HepG2 (cell line): ENCODE results near the gene FHIT. TPM values are rescaled to one million over a fixed set of nuclear protein-coding genes. Genes with fewer than 3 reads are reported as not detected.

Source experiments
- ATAC-seq: fragments of 200-7000 bp; cut with Tn5 transposase; 3 replicates; pipeline ENCODE4 v1.9.1; 2020; ENCODE audit warnings: mild to moderate bottlenecking, moderate library complexity
- BruUV-seq: library from RNA; stranded (reverse); fragments of 400-500 nt; replicated peaks from 2 replicates; lab custom pipeline; 2021; lab: Mats Ljungman, UMichigan
- CTCF ChIA-PET: fragments of 300-600 bp; formaldehyde crosslinking; extraction: SDS; loops from one replicate; lab custom pipeline; 2021; ENCODE audit warnings: low total read pairs, inconsistent platforms, low intra/inter-chr PET ratio; lab: Yijun Ruan, JAX
- POLR2A ChIA-PET: fragments of 350-600 bp; sonication (Branson Sonifier 250); formaldehyde crosslinking; loops from one replicate; lab custom pipeline; 2020; ENCODE audit warnings: antibody characterized with exemption, inconsistent platforms; lab: Yijun Ruan, JAX
- DNase-seq: peaks from one replicate; pipeline ENCODE4 v3.0.0-alpha.2; 2015; ENCODE audit warnings: low spot score
- FAIRE-seq: peaks from 3 replicates; lab custom pipeline; 2011; peaks lifted over from hg19 to GRCh38; lab: Jason Lieb, UNC
- H2AFZ ChIP-seq: one replicate; pipeline ENCODE4 v1.6.1; 2011; ENCODE audit warnings: low read length, inconsistent platforms
- H3K27ac ChIP-seq: fragments of 300-600 bp; 3 replicates; pipeline ENCODE4 v1.8.0; 2011; ENCODE audit warnings: mixed run types, mild to moderate bottlenecking, mixed read lengths, low read length, inconsistent platforms; ENCODE audit not compliant: insufficient read depth; ENCODE audit errors: extremely low read length
- H3K27me3 ChIP-seq, 2 experiments: fragments of 200-600 bp in 1 of 2; 2 replicates in 1 of 2; 3 replicates in 1 of 2; pipeline versions ENCODE4 v1.6.0 to v1.8.0; 2011; ENCODE audit warnings: low read length in 2 of 2, mild to moderate bottlenecking in 2 of 2, moderate library complexity in 2 of 2, inconsistent platforms in 1 of 2; ENCODE audit not compliant: insufficient read depth in 2 of 2, control insufficient read depth in 1 of 2
- H3K36me3 ChIP-seq, 2 experiments: fragments of 200-600 bp in 1 of 2; replicated peaks in 1 of 2; 2 replicates in 1 of 2; 3 replicates in 1 of 2; pipeline versions ENCODE4 v1.5.1 to v1.8.0; 2011; ENCODE audit warnings: low read length in 2 of 2, inconsistent platforms in 1 of 2; ENCODE audit not compliant: insufficient read depth in 2 of 2, control insufficient read depth in 1 of 2
- H3K4me1 ChIP-seq: 2 replicates; pipeline ENCODE4 v1.5.1; 2012; ENCODE audit warnings: low read length, inconsistent platforms; ENCODE audit not compliant: insufficient read depth
- H3K4me2 ChIP-seq: 2 replicates; pipeline ENCODE4 v1.6.0; 2011; ENCODE audit warnings: low read depth, low read length, inconsistent platforms
- H3K4me3 ChIP-seq, 3 experiments: fragments of 200-600 bp in 1 of 3; sonication (generic), shearing (Covaris generic) in 1 of 3; replicated peaks in 1 of 3; 2 replicates each; pipeline ENCODE4 v1.5.1; 2011 to 2016; ENCODE audit warnings: low read length in 3 of 3, inconsistent platforms in 2 of 3, low read depth in 2 of 3, mild to moderate bottlenecking in 2 of 3, control low read depth in 1 of 3, mixed read lengths in 1 of 3; ENCODE audit not compliant: insufficient read depth in 1 of 3
- H3K79me2 ChIP-seq: one replicate; pipeline ENCODE4 v1.6.1; 2011; ENCODE audit warnings: low read length, inconsistent platforms; ENCODE audit not compliant: insufficient read depth
- H3K9ac ChIP-seq: 2 replicates; pipeline ENCODE4 v1.6.0; 2011; ENCODE audit warnings: mild to moderate bottlenecking, low read depth, low read length, inconsistent platforms; ENCODE audit not compliant: insufficient read depth
- H3K9me3 ChIP-seq: 2 replicates; pipeline ENCODE4 v1.5.1; 2012; ENCODE audit warnings: mild to moderate bottlenecking, low read length
- H4K20me1 ChIP-seq: 2 replicates; pipeline ENCODE4 v1.6.0; 2011; ENCODE audit warnings: inconsistent platforms, mild to moderate bottlenecking, low read length, moderate library complexity; ENCODE audit not compliant: insufficient read depth
- HNRNPLL ChIP-seq: fragments of 200-400 bp; formaldehyde crosslinking; IDR thresholded peaks from 2 replicates; pipeline ENCODE4 v1.6.1; 2017; ENCODE audit warnings: mild to moderate bottlenecking, low read depth, low read length; ENCODE audit not compliant: poor library complexity, severe bottlenecking
- KIAA2018 ChIP-seq: sonication (generic); formaldehyde crosslinking; IDR thresholded peaks from 2 replicates; pipeline ENCODE4 v1.5.0; 2020; ENCODE audit warnings: mild to moderate bottlenecking, missing genetic modification reagents, borderline replicate concordance
- MIER3 ChIP-seq: IDR thresholded peaks from 2 replicates; pipeline ENCODE4 v1.6.1; 2016; ENCODE audit warnings: missing compliant biosample characterization, borderline replicate concordance
- MTA3 ChIP-seq: sonication (generic); formaldehyde crosslinking; IDR thresholded peaks from 2 replicates; pipeline ENCODE4 v1.4.0; 2020; ENCODE audit warnings: missing genetic modification reagents
- ONECUT2 ChIP-seq: sonication (generic); formaldehyde crosslinking; IDR thresholded peaks from 2 replicates; pipeline ENCODE4 v1.4.0; 2020; ENCODE audit warnings: missing genetic modification reagents
- SP5 ChIP-seq: IDR thresholded peaks from 2 replicates; pipeline ENCODE4 v1.6.1; 2016; ENCODE audit warnings: low read depth, borderline replicate concordance
- TCF12 ChIP-seq, 2 experiments: fragments of 450-650 bp in 1 of 2; sonication (generic) in 1 of 2; formaldehyde crosslinking in 1 of 2; IDR thresholded peaks; 2 replicates each; pipeline versions ENCODE4 v1.6.1 to v1.8.0; 2017 to 2022; ENCODE audit warnings: antibody characterized with exemption in 1 of 2, mild to moderate bottlenecking in 1 of 2, missing genetic modification reagents in 1 of 2, moderate library complexity in 1 of 2
- ZNF446 ChIP-seq: sonication (generic); formaldehyde crosslinking; IDR thresholded peaks from 2 replicates; pipeline ENCODE4 v1.5.0; 2020; ENCODE audit warnings: mild to moderate bottlenecking, missing genetic modification reagents
- ZNF501 ChIP-seq: sonication (generic); formaldehyde crosslinking; IDR thresholded peaks from 2 replicates; pipeline ENCODE4 v1.5.1; 2020; ENCODE audit warnings: mild to moderate bottlenecking, moderate library complexity, missing genetic modification reagents
- WGBS: methylation state at CpG from one replicate; pipeline ENCODE4 v1.1.6; 2017; ENCODE audit warnings: low lambda C conversion rate; 5-methylcytosine and 5-hydroxymethylcytosine counted together
- in situ Hi-C: cut with HindIII; loops from 2 replicates; pipeline ENCODE4 v1.10.0; 2017; ENCODE audit warnings: low pct_unique_long_range_greater_than_20kb; ENCODE audit not compliant: extremely low pct_ligation_motif_present
- intact Hi-C: fragments of 100-400 bp; cut with micrococcal nuclease; formaldehyde crosslinking; loops from one replicate; pipeline ENCODE4 v1.10.0; 2022; ENCODE audit not compliant: unreplicated experiment
- polyA plus RNA-seq, 8 experiments: library from polyadenylated mRNA; depleted of rRNA in 3 of 8; stranded (reverse) in 7 of 8; unstranded in 1 of 8; fragments of >200 nt; fragmentation: Illumina TruSeq in 4 of 8; extraction: Trizol in 4 of 8; gene quantifications; 2 replicates each; pipeline versions ENCODE4 v1.2.1 to v1.2.3, GENCODE V29; 2011 to 2016; ENCODE audit warnings: low read depth in 4 of 8, missing spikeins in 1 of 8, mixed read lengths in 1 of 8; ENCODE audit not compliant: insufficient read depth in 1 of 8
- total RNA-seq, 5 experiments: library from RNA; depleted of rRNA; stranded (reverse); fragments of >200 nt; fragmentation: Illumina TruSeq; extraction: Trizol; gene quantifications; 2 replicates each; pipeline ENCODE4 v1.2.3, GENCODE V29; 2016; ENCODE audit warnings: low read depth in 1 of 5

The FHIT gene
- total and polyA plus RNA-seq, 2 of the 13 experiments (the other 11 are each of a cell fraction or from before 2014, with no cell fraction given): 4.0 to 4.6 TPM

DNA sequence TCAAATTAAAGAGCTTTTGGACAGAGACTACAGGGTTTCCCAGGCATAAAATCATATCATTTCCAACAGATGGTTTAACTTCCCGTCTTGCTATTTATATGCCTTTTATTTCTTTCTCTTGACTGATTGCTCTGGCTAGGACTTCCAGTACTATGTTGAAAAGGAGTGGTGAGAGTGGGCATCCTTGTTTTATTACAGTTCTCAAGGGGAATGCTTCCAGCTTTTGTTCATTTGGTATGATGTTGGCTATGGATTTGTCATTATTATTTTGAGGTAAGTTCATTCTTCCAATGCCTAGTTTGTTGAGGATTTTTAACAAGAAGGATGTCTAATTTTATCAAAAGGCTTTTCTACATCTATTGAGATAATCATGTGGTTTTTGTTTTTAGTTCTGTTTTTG is 1304.9 kb downstream of the FHIT start:
- ATAC-seq: no peak
- intact Hi-C loops: no loop called here
- DNase-seq: no peak
- POLR2A ChIA-PET: no interaction called here
- 0% methylated on average over 1 of the region's 1 CpG for WGBS
- Histone ChIP-seq H4K20me1 (no peaks in the 10 kb centered on the region), H3K79me2 (no peaks in the 10 kb centered on the region), H3K36me3 (no peaks in the 10 kb centered on the region), H3K4me1 (no peaks in the 10 kb centered on the region), H2AFZ (no peak overlapping the region), H3K27me3 (no peaks in the 10 kb centered on the region), H3K4me3 (no peak overlapping the region), H3K9me3 (no peaks in the 10 kb centered on the region), H3K4me2 (no peak overlapping the region), H3K27ac (no peak overlapping the region), H3K9ac (no peak overlapping the region)
- CTCF ChIA-PET: no interaction called here
- in situ Hi-C loops: no loop called here
- no peak for FAIRE-seq
- TF ChIP-seq TCF12 (IDR thresholded peaks at IDR 0.05) (no peak), TCF12 (CRISPR knock-in tag; IDR thresholded peaks at IDR 0.05) (no peak), KIAA2018 (CRISPR knock-in tag) (no peak), MIER3 (CRISPR knock-in tag) (no peak), ZNF501 (CRISPR knock-in tag) (no peak), SP5 (no peak), ZNF446 (CRISPR knock-in tag) (no peak), ONECUT2 (CRISPR knock-in tag) (no peak), HNRNPLL (no peak), MTA3 (CRISPR knock-in tag) (no peak)
- no TSS peak for BruUV-seq
